Chondrocyte (in vitro differentiated cells): Measurements from ENCODE around the gene PCNX1. TPM values are rescaled to one million over a fixed set of nuclear protein-coding genes. Genes with fewer than 3 reads are reported as not detected.

Source experiments
- DNase-seq: peaks from one replicate; pipeline ENCODE4 v3.0.0; 2021; ENCODE audit warnings: mixed read lengths, low spot score
- H3K27ac Mint-ChIP-seq: one replicate; pipeline ENCODE4 v1.8.0; 2021; ENCODE audit warnings: mild to moderate bottlenecking, moderate library complexity, mixed read lengths; ENCODE audit not compliant: unreplicated experiment
- H3K27me3 Mint-ChIP-seq: 2 replicates; pipeline ENCODE4 v1.8.0; 2021; ENCODE audit warnings: low read depth, mixed read lengths
- H3K36me3 Mint-ChIP-seq: 2 replicates; pipeline ENCODE4 v1.8.0; 2021; ENCODE audit warnings: low read depth, mixed read lengths
- H3K4me1 Mint-ChIP-seq: 2 replicates; pipeline ENCODE4 v1.8.0; 2021; ENCODE audit warnings: low read depth, mild to moderate bottlenecking, mixed read lengths
- H3K4me3 Mint-ChIP-seq: one replicate; pipeline ENCODE4 v1.8.0; 2021; ENCODE audit warnings: mild to moderate bottlenecking, moderate library complexity, mixed read lengths; ENCODE audit not compliant: unreplicated experiment
- H3K9me3 Mint-ChIP-seq: 2 replicates; pipeline ENCODE4 v1.8.0; 2021; ENCODE audit warnings: low read depth, mixed read lengths
- CTCF ChIP-seq: fragments of 200-600 bp; sonication (generic); IDR thresholded peaks from 2 replicates; pipeline ENCODE4 v1.5.0; 2021; ENCODE audit warnings: antibody characterized with exemption, mild to moderate bottlenecking, moderate library complexity
- total RNA-seq: library from RNA; stranded (reverse); gene quantifications from 3 replicates; pipeline ENCODE4 v1.2.1, GENCODE V29; 2021

Gene PCNX1
- total RNA-seq, 1 donor from 2014 or later = 54.3 TPM

DNA sequence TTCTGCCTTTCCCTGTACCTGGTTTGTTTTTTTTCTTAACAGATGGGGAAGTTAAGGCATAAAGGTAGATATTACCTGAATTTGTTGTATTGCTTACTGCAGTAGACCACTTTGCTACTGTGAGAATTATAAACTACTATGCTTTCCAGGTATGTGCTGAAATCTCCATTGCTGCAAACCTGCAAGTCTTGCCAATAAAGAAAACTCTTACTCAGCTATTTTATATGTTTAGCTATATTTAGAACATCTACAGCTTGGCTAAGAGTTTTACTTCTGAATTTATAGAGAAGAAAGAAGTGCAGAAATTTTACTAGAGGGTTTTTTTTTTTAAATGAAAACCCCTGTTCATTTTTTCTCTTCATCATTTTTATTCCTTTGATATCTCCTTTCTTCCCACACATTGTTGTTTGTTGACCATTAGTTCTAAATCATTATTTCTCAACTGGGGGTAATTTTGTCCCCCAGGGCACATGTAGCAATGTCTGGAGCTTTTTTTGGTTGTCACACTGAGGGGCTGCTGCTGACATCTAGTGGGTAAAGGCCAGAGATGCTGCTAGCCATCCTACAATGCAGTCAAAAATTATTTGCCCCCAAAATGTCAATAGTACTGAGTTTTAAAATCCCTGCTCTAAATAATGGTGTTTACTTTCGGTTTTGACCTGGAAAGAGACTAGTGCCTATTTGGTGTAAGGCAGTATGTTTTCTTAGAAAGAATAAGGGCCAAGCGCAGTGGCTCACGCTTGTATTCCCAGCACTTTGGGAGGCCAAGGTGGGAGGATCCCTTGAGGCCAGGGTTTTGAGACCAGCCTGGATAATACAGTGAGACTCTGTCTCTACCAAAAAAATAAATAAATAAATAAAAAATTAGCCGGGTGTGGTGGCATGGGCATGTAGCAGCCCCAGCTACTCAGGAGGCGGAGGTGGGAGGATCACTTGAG lies 48.6 kb downstream of the PCNX1 start:
- TF ChIP-seq CTCF = peak; percentile 83
- Mint-ChIP-seq H3K27me3 (no peaks in the 10 kb centered on the region), H3K4me1 (peaks cover 19% of the 10 kb centered on the region), H3K9me3 (no peaks in the 10 kb centered on the region), H3K27ac (peak overlapping the region; percentile 50), H3K36me3 (peaks cover 10% of the 10 kb centered on the region), H3K4me3 (no peak overlapping the region)
- no peak for DNase-seq

- H3K27ac Mint-ChIP-seq = peak overlapping the region; percentile 45
- TF ChIP-seq CTCF = no peak
- peaks cover 19% of the 10 kb centered on the region for H3K4me1 Mint-ChIP-seq
- no peaks in the 10 kb centered on the region for H3K9me3 Mint-ChIP-seq
- H3K27me3 Mint-ChIP-seq = no peaks in the 10 kb centered on the region
- DNase-seq = no peak
- H3K4me3 Mint-ChIP-seq = no peak overlapping the region
- H3K36me3 Mint-ChIP-seq = peaks cover 8% of the 10 kb centered on the region
These were observed 49.3 kb downstream of the PCNX1 start for GRCh38 chr14:70956511-70956910.

GRCh38 chr14:70957710-70958109 lies 50.5 kb downstream of the PCNX1 start:
- no peaks in the 10 kb centered on the region for H3K9me3 Mint-ChIP-seq
- H3K27me3 Mint-ChIP-seq = no peaks in the 10 kb centered on the region
- no peak for DNase-seq
- peaks cover 5% of the 10 kb centered on the region for H3K36me3 Mint-ChIP-seq
- TF ChIP-seq CTCF = no peak
- H3K4me3 Mint-ChIP-seq = no peak overlapping the region
- no peak overlapping the region for H3K27ac Mint-ChIP-seq
- H3K4me1 Mint-ChIP-seq = peaks cover 19% of the 10 kb centered on the region

GRCh38 chr14:70962935-70963334 lies 55.7 kb downstream of the PCNX1 start:
- no peak for TF ChIP-seq CTCF
- DNase-seq = no peak
- no peaks in the 10 kb centered on the region for H3K27me3 Mint-ChIP-seq
- no peaks in the 10 kb centered on the region for H3K9me3 Mint-ChIP-seq
- peaks cover 3% of the 10 kb centered on the region for H3K36me3 Mint-ChIP-seq
- H3K4me1 Mint-ChIP-seq = peaks cover 5% of the 10 kb centered on the region
- H3K27ac Mint-ChIP-seq = no peak overlapping the region
- H3K4me3 Mint-ChIP-seq = no peak overlapping the region

GRCh38 chr14:70964492-70964891 lies 57.2 kb downstream of the PCNX1 start:
- no peak for TF ChIP-seq CTCF
- Mint-ChIP-seq H3K4me1 (peaks cover 11% of the 10 kb centered on the region), H3K9me3 (no peaks in the 10 kb centered on the region), H3K4me3 (no peak overlapping the region), H3K27me3 (no peaks in the 10 kb centered on the region), H3K36me3 (peaks cover 3% of the 10 kb centered on the region), H3K27ac (no peak overlapping the region)
- DNase-seq = no peak
